PFSK-1 (cell line): Measurements from ENCODE around the gene PTPN14.

ENCODE experiments used
- FOXP2 ChIP-seq: optimal IDR thresholded peaks from 2 replicates; pipeline ENCODE3; 2011; ENCODE audit warnings: borderline replicate concordance, control low read depth, inconsistent platforms; ENCODE audit not compliant: insufficient read depth; ENCODE audit errors: extremely low read length, extremely low read depth
- POLR2AphosphoS5 ChIP-seq: IDR thresholded peaks from 2 replicates; pipeline ENCODE4 v1.6.1; 2012; ENCODE audit warnings: low read depth, mild to moderate bottlenecking, control low read depth, low read length, moderate library complexity
- REST ChIP-seq, 2 experiments: IDR thresholded peaks; 2 replicates each; pipeline versions ENCODE4 v1.6.1 to v1.8.0; 2011 to 2012; ENCODE audit warnings: low read depth in 2 of 2, low read length in 2 of 2, control low read depth in 1 of 2, inconsistent platforms in 1 of 2, mild to moderate bottlenecking in 1 of 2, moderate library complexity in 1 of 2; ENCODE audit not compliant: insufficient read depth in 1 of 2
- SIN3A ChIP-seq: IDR thresholded peaks from 2 replicates; pipeline ENCODE4 v1.6.1; 2012; ENCODE audit warnings: mild to moderate bottlenecking, low read length, moderate library complexity, borderline replicate concordance; ENCODE audit not compliant: insufficient read depth
- TAF1 ChIP-seq: IDR thresholded peaks from 2 replicates; pipeline ENCODE4 v1.6.1; 2012; ENCODE audit warnings: low read length, control low read depth, borderline replicate concordance; ENCODE audit not compliant: insufficient read depth

Gene PTPN14

GRCh38 chr1:214520544-214521165, 30.7 kb downstream of the PTPN14 start:
- no peak for TF ChIP-seq SIN3A
- TF ChIP-seq POLR2AphosphoS5, result no peak
- TF ChIP-seq TAF1, result no peak
- TF ChIP-seq REST (IDR thresholded peaks at IDR 0.05; ENCODE audit: insufficient read depth in 1 of 2, low read depth in 2 of 2, low read length in 2 of 2), result no peak
- TF ChIP-seq FOXP2, result no peak

GRCh38 chr1:214518361-214518760, 33.0 kb downstream of the PTPN14 start:
- TF ChIP-seq FOXP2, result no peak
- no peak for TF ChIP-seq POLR2AphosphoS5
- no peak for TF ChIP-seq SIN3A
- TF ChIP-seq TAF1, result no peak
- TF ChIP-seq REST (IDR thresholded peaks at IDR 0.05; ENCODE audit: insufficient read depth in 1 of 2, low read depth in 2 of 2, low read length in 2 of 2), result no peak

GRCh38 chr1:214516434-214517326, 34.7 kb downstream of the PTPN14 start:
- TF ChIP-seq SIN3A (no peak), POLR2AphosphoS5 (no peak), TAF1 (no peak), REST (IDR thresholded peaks at IDR 0.05; ENCODE audit: insufficient read depth in 1 of 2, low read depth in 2 of 2, low read length in 2 of 2) (no peak), FOXP2 (no peak)

DNA sequence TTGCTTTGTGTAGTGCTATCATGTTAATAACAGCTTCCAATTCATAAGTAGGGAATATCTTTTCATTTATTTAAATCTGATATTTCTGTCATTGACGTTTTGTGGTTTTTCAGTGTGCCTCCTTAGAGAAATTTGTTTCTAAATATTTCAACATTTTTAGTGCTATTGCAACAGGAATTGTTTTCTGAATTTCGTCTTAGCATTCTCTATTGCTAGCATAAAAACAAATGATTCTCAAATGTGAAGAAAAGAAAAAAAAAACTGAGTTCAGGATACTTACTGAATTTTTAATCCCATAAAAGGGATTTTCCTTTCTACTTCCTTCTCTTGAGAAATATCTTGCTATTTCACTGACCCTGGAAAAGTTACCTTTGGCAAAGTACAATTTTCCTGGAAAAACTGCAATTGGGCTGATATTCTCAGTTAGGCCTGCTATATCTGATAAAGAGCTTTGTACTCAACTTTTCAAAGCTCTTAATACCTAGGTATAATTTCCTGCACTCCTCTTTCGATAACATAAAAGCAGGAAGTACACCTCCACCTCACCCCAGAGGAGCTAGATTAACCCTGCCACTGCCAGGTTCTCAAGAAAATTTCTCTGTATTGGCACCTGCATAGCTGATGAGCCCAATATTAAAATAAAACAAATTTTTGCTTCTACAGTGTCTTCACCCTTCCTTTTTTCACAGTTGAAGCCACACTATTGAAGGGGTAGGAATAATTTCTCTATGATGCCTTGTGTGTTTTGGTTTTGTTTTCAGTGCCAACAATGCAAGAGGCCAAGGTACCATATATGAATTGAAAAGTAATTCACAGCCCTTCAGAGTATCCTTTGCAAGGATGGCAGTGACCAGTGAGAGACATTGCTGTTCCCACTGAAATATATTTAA, 35.6 kb downstream of the PTPN14 start:
- no peak for TF ChIP-seq SIN3A
- TF ChIP-seq POLR2AphosphoS5, result no peak
- no peak for TF ChIP-seq REST (IDR thresholded peaks at IDR 0.05; ENCODE audit: insufficient read depth in 1 of 2, low read depth in 2 of 2, low read length in 2 of 2)
- no peak for TF ChIP-seq FOXP2
- TF ChIP-seq TAF1, result no peak
